Trophoblast cell (in vitro differentiated cells and primary cell): Measurements from ENCODE around the gene MYORG. TPM values are rescaled to one million over a fixed set of nuclear protein-coding genes. Genes with fewer than 3 reads are reported as not detected.

Source experiments
- DNase-seq, 2 donors: peaks; one replicate each; pipeline ENCODE4 v3.0.0-alpha.2; 2016
- H2AFZ ChIP-seq: 2 replicates; pipeline ENCODE4 v1.6.1; 2013; ENCODE audit warnings: low read length, moderate library complexity, mild to moderate bottlenecking; ENCODE audit not compliant: insufficient read depth, poor library complexity
- H2AK5ac ChIP-seq: 2 replicates; pipeline ENCODE4 v1.6.1; 2013; ENCODE audit warnings: mild to moderate bottlenecking, low read length
- H2BK120ac ChIP-seq: 2 replicates; pipeline ENCODE4 v1.6.1; 2013; ENCODE audit warnings: low read length, mild to moderate bottlenecking, moderate library complexity; ENCODE audit not compliant: insufficient read depth, poor library complexity
- H2BK12ac ChIP-seq: 2 replicates; pipeline ENCODE4 v1.6.1; 2013; ENCODE audit warnings: mild to moderate bottlenecking, low read length, moderate library complexity
- H2BK5ac ChIP-seq: 2 replicates; pipeline ENCODE4 v1.6.1; 2013; ENCODE audit warnings: low read length, low read depth, moderate library complexity, mild to moderate bottlenecking; ENCODE audit not compliant: poor library complexity
- H3K14ac ChIP-seq: 2 replicates; pipeline ENCODE4 v1.6.1; 2013; ENCODE audit warnings: mild to moderate bottlenecking, low read length
- H3K18ac ChIP-seq: 2 replicates; pipeline ENCODE4 v1.6.1; 2013; ENCODE audit warnings: mild to moderate bottlenecking, low read length
- H3K23ac ChIP-seq: 2 replicates; pipeline ENCODE4 v1.6.1; 2013; ENCODE audit warnings: low read length
- H3K27ac ChIP-seq: 2 replicates; pipeline ENCODE4 v1.5.1; 2013; ENCODE audit warnings: low read depth, mild to moderate bottlenecking, inconsistent platforms, low read length, moderate library complexity
- H3K27me3 ChIP-seq: 2 replicates; pipeline ENCODE4 v1.6.1; 2013; ENCODE audit warnings: inconsistent platforms, mild to moderate bottlenecking, low read length, moderate library complexity; ENCODE audit not compliant: insufficient read depth
- H3K36me3 ChIP-seq, 2 experiments: 1 replicate in 1 of 2; 2 replicates in 1 of 2; pipeline ENCODE4 v1.6.1; 2013; ENCODE audit warnings: low read length in 2 of 2, mild to moderate bottlenecking in 2 of 2, moderate library complexity in 1 of 2; ENCODE audit not compliant: insufficient read depth in 2 of 2, control insufficient read depth in 1 of 2
- H3K4ac ChIP-seq: 2 replicates; pipeline ENCODE4 v1.6.1; 2013; ENCODE audit warnings: low read depth, mild to moderate bottlenecking, low read length, moderate library complexity
- H3K4me1 ChIP-seq, 2 experiments: 1 replicate in 1 of 2; 2 replicates in 1 of 2; pipeline ENCODE4 v1.6.1; 2013; ENCODE audit warnings: low read length in 2 of 2, mild to moderate bottlenecking in 2 of 2, moderate library complexity in 1 of 2; ENCODE audit not compliant: insufficient read depth in 2 of 2, control insufficient read depth in 1 of 2
- H3K4me2 ChIP-seq: 2 replicates; pipeline ENCODE4 v1.6.1; 2013; ENCODE audit warnings: inconsistent platforms, mild to moderate bottlenecking, low read length, moderate library complexity
- H3K4me3 ChIP-seq: 2 replicates; pipeline ENCODE4 v1.5.1; 2013; ENCODE audit warnings: mild to moderate bottlenecking, low read depth, low read length, inconsistent platforms
- H3K79me1 ChIP-seq: one replicate; pipeline ENCODE4 v1.6.1; 2013; ENCODE audit warnings: low read length
- H3K79me2 ChIP-seq: 2 replicates; pipeline ENCODE4 v1.6.1; 2013; ENCODE audit warnings: low read length, mild to moderate bottlenecking; ENCODE audit not compliant: control insufficient read depth, insufficient read depth, poor library complexity
- H3K9ac ChIP-seq: 2 replicates; pipeline ENCODE4 v1.6.1; 2013; ENCODE audit warnings: mild to moderate bottlenecking, low read length
- H3K9me3 ChIP-seq: 2 replicates; pipeline ENCODE4 v1.6.1; 2013; ENCODE audit warnings: low read depth, mild to moderate bottlenecking, control low read depth, inconsistent platforms, low read length; ENCODE audit not compliant: insufficient read depth
- H4K12ac ChIP-seq: 2 replicates; pipeline ENCODE4 v1.6.1; 2013; ENCODE audit warnings: low read depth, mild to moderate bottlenecking, low read length, moderate library complexity
- H4K8ac ChIP-seq: 2 replicates; pipeline ENCODE4 v1.6.1; 2013; ENCODE audit warnings: low read depth, mild to moderate bottlenecking, low read length, moderate library complexity
- H4K91ac ChIP-seq: one replicate; pipeline ENCODE4 v1.6.1; 2013; ENCODE audit warnings: low read depth, mild to moderate bottlenecking, low read length, moderate library complexity
- WGBS: extraction: QIAGEN DNeasy Blood & Tissue Kit; methylation state at CpG from one replicate; pipeline ENCODE4 v1.1.7; 2013; ENCODE audit warnings: missing lambda C conversion rate; ENCODE audit not compliant: insufficient read length, insufficient coverage; ENCODE audit errors: extremely low coverage; 5-methylcytosine and 5-hydroxymethylcytosine counted together
- polyA plus RNA-seq: library from polyadenylated mRNA; stranded (reverse); fragments of 200-250 nt; gene quantifications from 2 replicates; pipeline ENCODE4 v1.2.3, GENCODE V29; 2013

The MYORG gene
- 23.9 and 24.2 TPM in 2 replicates for polyA plus RNA-seq

DNA sequence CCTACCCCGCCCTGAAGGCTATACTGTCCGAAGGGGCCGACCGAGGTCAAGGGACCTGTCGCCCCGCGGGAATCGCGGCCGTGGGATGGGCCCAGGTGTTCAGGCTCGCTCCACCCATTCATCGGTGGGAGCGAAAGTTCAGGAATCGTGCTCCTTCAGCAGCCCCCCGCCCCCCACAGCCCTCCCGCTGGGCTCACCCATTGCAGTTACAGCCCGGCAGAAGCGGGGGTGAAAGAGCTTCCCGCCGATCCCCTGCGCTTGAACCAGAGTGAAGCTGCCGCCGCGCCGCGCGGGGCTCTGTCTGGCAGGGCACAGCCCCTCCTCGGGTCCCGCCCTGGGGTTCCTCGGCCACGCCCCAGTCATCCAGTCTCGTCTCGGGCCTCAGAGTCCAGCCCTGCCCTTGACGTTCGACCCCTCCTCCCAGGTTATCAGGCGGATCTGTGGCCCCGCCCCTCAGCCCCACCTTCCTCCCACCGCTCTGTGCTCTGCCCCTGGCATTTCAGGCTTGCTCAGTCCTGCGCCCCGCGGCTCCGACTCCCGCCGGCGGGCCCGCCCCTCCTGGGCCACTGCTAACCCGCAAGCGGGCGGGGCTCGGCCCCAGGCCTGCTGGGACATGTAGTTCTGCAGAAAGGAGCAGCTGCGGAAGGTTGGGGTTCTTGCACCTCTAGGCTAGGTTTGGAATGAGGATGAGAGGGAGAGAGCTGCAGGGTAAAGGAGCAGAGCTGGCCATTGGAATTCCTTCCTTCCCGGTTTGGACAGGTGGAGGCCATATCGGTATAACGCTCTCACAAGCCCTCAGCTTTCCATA is at the start of gene MYORG:
Gene MYORG, minus strand, starts transcription at position 303 of the 808 bp plus-strand sequence. CDS start 3,955 bp downstream, outside the sequence.
- Histone ChIP-seq H2BK120ac (peak within 1 kb of the TSS; percentile 57), H3K4ac (peak within 1 kb of the TSS; percentile 13), H2BK12ac (peak within 1 kb of the TSS; percentile 44), H3K4me3 (peak within 1 kb of the TSS; percentile 83), H2BK5ac (peak within 1 kb of the TSS; percentile 19), H3K27ac (peak within 1 kb of the TSS; percentile 84), H4K8ac (peak within 1 kb of the TSS; percentile 49), H4K12ac (no peak within 1 kb of the TSS), H3K27me3 (peaks cover 12% of the 10 kb centered on the region), H4K91ac (peak within 1 kb of the TSS; percentile 73), H3K4me1 (peaks cover 46 to 55% of the 10 kb centered on the region in 2 experiments), H3K14ac (peak within 1 kb of the TSS; percentile 48), H3K79me1 (peaks cover 20% of the 10 kb centered on the region), H3K9me3 (peaks cover 12% of the 10 kb centered on the region), H3K9ac (peak within 1 kb of the TSS; percentile 45), H3K79me2 (peaks cover 3% of the 10 kb centered on the region), H2AFZ (peak within 1 kb of the TSS; percentile 83), H3K23ac (no peak within 1 kb of the TSS), H3K36me3 (peaks cover 6 to 7% of the 10 kb centered on the region in 2 experiments), H3K4me2 (peak within 1 kb of the TSS; percentile 82), H3K18ac (peak within 1 kb of the TSS; percentile 26), H2AK5ac (no peak within 1 kb of the TSS)
- WGBS, result no CpG with 5 or more reads among the region's 54 CpGs
- peak; percentile 95 to 97 for DNase-seq

GRCh38 chr9:34419716-34420504 is 43.2 kb upstream of the MYORG start:
- no peak overlapping the region for H4K12ac ChIP-seq
- H3K4me3 ChIP-seq, result no peak overlapping the region
- H3K27ac ChIP-seq, result no peak overlapping the region
- DNase-seq, result no peak
- H3K14ac ChIP-seq, result no peak overlapping the region
- H3K36me3 ChIP-seq, result peaks cover 2 to 5% of the 10 kb centered on the region in 2 experiments
- H3K18ac ChIP-seq, result no peak overlapping the region
- H3K79me2 ChIP-seq, result no peaks in the 10 kb centered on the region
- H4K91ac ChIP-seq, result no peak overlapping the region
- no peak overlapping the region for H3K4ac ChIP-seq
- H3K4me2 ChIP-seq, result no peak overlapping the region
- no peak overlapping the region for H2AK5ac ChIP-seq
- no peak overlapping the region for H2AFZ ChIP-seq
- no peaks in the 10 kb centered on the region for H3K79me1 ChIP-seq
- H2BK120ac ChIP-seq, result no peak overlapping the region
- H3K9ac ChIP-seq, result no peak overlapping the region
- no CpG with 5 or more reads among the region's 4 CpGs for WGBS
- no peak overlapping the region for H4K8ac ChIP-seq
- no peaks in the 10 kb centered on the region for H3K4me1 ChIP-seq
- H3K27me3 ChIP-seq, result no peaks in the 10 kb centered on the region
- no peak overlapping the region for H3K23ac ChIP-seq
- H2BK12ac ChIP-seq, result no peak overlapping the region
- no peaks in the 10 kb centered on the region for H3K9me3 ChIP-seq
- H2BK5ac ChIP-seq, result no peak overlapping the region

DNA sequence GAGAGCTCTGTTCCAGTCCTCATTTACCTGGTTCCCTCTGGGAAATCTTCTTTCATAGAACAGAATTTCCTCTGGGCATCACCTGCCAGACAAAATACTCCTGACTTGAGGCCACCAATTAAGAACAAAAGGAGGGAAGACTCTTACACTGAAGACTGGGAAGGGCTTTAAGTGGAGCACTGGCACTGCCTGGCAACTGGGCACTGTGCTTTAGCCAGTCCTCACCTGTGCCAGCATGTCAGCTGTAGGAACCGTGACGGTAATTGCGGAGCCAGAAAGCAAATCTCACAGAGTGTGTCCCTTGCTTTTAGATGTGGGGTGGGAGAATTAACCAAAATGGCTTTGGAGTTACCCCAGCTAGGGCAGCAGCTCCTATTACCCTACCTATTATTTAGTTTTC is 41.0 kb upstream of the MYORG start:
- Histone ChIP-seq H4K12ac (no peak overlapping the region), H3K4me1 (no peaks in the 10 kb centered on the region), H4K8ac (no peak overlapping the region), H2BK5ac (no peak overlapping the region), H3K4ac (no peak overlapping the region), H2BK12ac (no peak overlapping the region), H2AK5ac (no peak overlapping the region), H3K27ac (no peak overlapping the region), H3K9ac (peak overlapping the region; percentile 17), H3K9me3 (no peaks in the 10 kb centered on the region), H3K14ac (no peak overlapping the region), H2BK120ac (no peak overlapping the region), H3K27me3 (no peaks in the 10 kb centered on the region), H2AFZ (no peak overlapping the region), H3K79me1 (no peaks in the 10 kb centered on the region), H4K91ac (no peak overlapping the region), H3K4me2 (no peak overlapping the region), H3K4me3 (no peak overlapping the region), H3K23ac (no peak overlapping the region), H3K18ac (no peak overlapping the region), H3K79me2 (no peaks in the 10 kb centered on the region), H3K36me3 (peaks cover 2 to 5% of the 10 kb centered on the region in 2 experiments)
- no peak for DNase-seq
- no CpG with 5 or more reads among the region's 3 CpGs for WGBS

- no peaks in the 10 kb centered on the region for H3K9me3 ChIP-seq
- H3K79me2 ChIP-seq, result no peaks in the 10 kb centered on the region
- H3K4me3 ChIP-seq, result no peak overlapping the region
- no peaks in the 10 kb centered on the region for H3K27me3 ChIP-seq
- no peak overlapping the region for H4K8ac ChIP-seq
- H3K4ac ChIP-seq, result no peak overlapping the region
- H2AK5ac ChIP-seq, result no peak overlapping the region
- no peak overlapping the region for H2AFZ ChIP-seq
- H3K4me2 ChIP-seq, result no peak overlapping the region
- H3K4me1 ChIP-seq, result no peaks in the 10 kb centered on the region
- WGBS, result no CpG with 5 or more reads among the region's 6 CpGs
- H3K27ac ChIP-seq, result no peak overlapping the region
- H3K79me1 ChIP-seq, result no peaks in the 10 kb centered on the region
- no peak overlapping the region for H3K9ac ChIP-seq
- peak; percentile 6 to 67 for DNase-seq
- no peak overlapping the region for H2BK120ac ChIP-seq
- no peak overlapping the region for H4K91ac ChIP-seq
- no peak overlapping the region for H3K14ac ChIP-seq
- H4K12ac ChIP-seq, result no peak overlapping the region
- no peaks in the 10 kb centered on the region for H3K36me3 ChIP-seq
- H3K23ac ChIP-seq, result no peak overlapping the region
- H2BK12ac ChIP-seq, result no peak overlapping the region
- no peak overlapping the region for H3K18ac ChIP-seq
- H2BK5ac ChIP-seq, result no peak overlapping the region
These were observed 36.6 kb upstream of the MYORG start for GRCh38 chr9:34413231-34413852.
